Hepatocyte (in vitro differentiated cells): ENCODE results near the gene NVL. TPM values are rescaled to one million over a fixed set of nuclear protein-coding genes. Genes with fewer than 3 reads are reported as not detected.

ENCODE experiments used
- DNase-seq: peaks from one replicate; pipeline ENCODE4 v3.0.0-alpha.2; 2016; ENCODE audit warnings: low spot score
- H2AFZ ChIP-seq: fragments of 200-600 bp; sonication (generic); 2 replicates; pipeline ENCODE4 v1.6.0; 2016; ENCODE audit warnings: antibody characterized with exemption, mild to moderate bottlenecking
- H3K27ac ChIP-seq: fragments of 200-600 bp; sonication (generic); 2 replicates; pipeline ENCODE4 v1.5.1; 2016; ENCODE audit warnings: mild to moderate bottlenecking
- H3K27me3 ChIP-seq: fragments of 200-600 bp; sonication (generic); 2 replicates; pipeline ENCODE4 v1.6.1; 2016
- H3K36me3 ChIP-seq: fragments of 200-600 bp; sonication (generic); replicated peaks from 2 replicates; pipeline ENCODE4 v1.5.1; 2016; ENCODE audit warnings: low read depth; ENCODE audit not compliant: insufficient read depth
- H3K4me1 ChIP-seq: fragments of 200-600 bp; sonication (generic); 2 replicates; pipeline ENCODE4 v1.5.1; 2016; ENCODE audit warnings: mild to moderate bottlenecking, moderate library complexity; ENCODE audit not compliant: insufficient read depth
- H3K4me2 ChIP-seq: fragments of 200-600 bp; sonication (generic); 2 replicates; pipeline ENCODE4 v1.6.0; 2016
- H3K4me3 ChIP-seq: fragments of 200-600 bp; sonication (generic); 2 replicates; pipeline ENCODE4 v1.5.1; 2016; ENCODE audit warnings: mild to moderate bottlenecking
- H3K79me2 ChIP-seq: fragments of 200-600 bp; sonication (generic); 2 replicates; pipeline ENCODE4 v1.6.0; 2017; ENCODE audit warnings: mild to moderate bottlenecking
- H3K9me2 ChIP-seq: fragments of 200-600 bp; sonication (generic); replicated peaks from 2 replicates; pipeline ENCODE4 v1.6.0; 2017; ENCODE audit warnings: mild to moderate bottlenecking; ENCODE audit not compliant: insufficient read depth
- H3K9me3 ChIP-seq: fragments of 200-600 bp; sonication (generic); 2 replicates; pipeline ENCODE4 v1.5.1; 2016; ENCODE audit warnings: low read depth, mild to moderate bottlenecking
- H4K20me1 ChIP-seq: fragments of 200-600 bp; sonication (generic); 2 replicates; pipeline ENCODE4 v1.6.0; 2016; ENCODE audit warnings: mild to moderate bottlenecking; ENCODE audit not compliant: insufficient read depth, poor library complexity, severe bottlenecking
- EZH2 ChIP-seq: fragments of 200-600 bp; sonication (generic); IDR thresholded peaks from 2 replicates; pipeline ENCODE4 v1.6.1; 2016; ENCODE audit warnings: antibody characterized with exemption, mild to moderate bottlenecking, borderline replicate concordance
- EZH2phosphoT487 ChIP-seq: fragments of 200-600 bp; sonication (generic); IDR thresholded peaks from one replicate; pipeline ENCODE4 v1.6.1; 2018; ENCODE audit warnings: antibody characterized with exemption, mild to moderate bottlenecking, low read depth, moderate library complexity; ENCODE audit not compliant: unreplicated experiment, severe bottlenecking
- WGBS: methylation state at CpG from one replicate; pipeline ENCODE4 v1.1.6; 2016; ENCODE audit warnings: low lambda C conversion rate; ENCODE audit errors: missing lambda C conversion rate; 5-methylcytosine and 5-hydroxymethylcytosine counted together
- polyA plus RNA-seq: library from polyadenylated mRNA; unstranded; fragments of >200 nt; fragmentation: Nextera tagmentation; extraction: Ambion mirVana; gene quantifications from 2 replicates; pipeline ENCODE4 v1.2.1, GENCODE V29; 2016
- total RNA-seq: library from RNA; depleted of rRNA; stranded (reverse); fragments of >200 nt; gene quantifications from 2 replicates; pipeline ENCODE4 v1.2.3, GENCODE V29; 2014
- TF ChIP-seq, protein P1 (sequence below): fragments of 200-600 bp; sonication (generic); IDR thresholded peaks from 2 replicates; pipeline ENCODE4 v1.5.1; 2016; ENCODE audit warnings: antibody characterized with exemption, mild to moderate bottlenecking; ENCODE audit not compliant: poor library complexity

The NVL gene
- total and polyA plus RNA-seq, 2 experiments from 2014 or later: 15.9 to 34.7 TPM

DNA sequence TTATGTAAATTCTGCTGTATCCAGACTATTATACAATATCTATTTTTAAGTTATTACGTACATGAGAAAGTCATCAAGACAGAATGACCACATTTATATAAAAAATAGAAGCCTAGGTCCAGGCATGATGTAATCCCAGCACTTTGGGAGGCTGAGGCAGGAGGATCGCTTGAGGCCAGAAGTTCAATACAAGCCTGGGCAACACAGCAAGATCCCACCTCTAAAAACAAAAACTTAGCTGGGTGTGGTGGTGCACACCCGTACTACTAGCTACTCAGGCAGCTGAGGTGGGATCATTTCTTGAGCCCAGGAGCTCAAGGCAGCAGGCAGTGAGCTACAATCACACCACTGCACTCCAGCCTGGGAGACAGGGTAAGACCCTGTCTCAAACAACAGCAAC lies 58.9 kb downstream of the NVL start:
- no peak for DNase-seq
- Histone ChIP-seq H3K9me3 (no peaks in the 10 kb centered on the region), H3K4me3 (no peak overlapping the region), H3K27me3 (no peaks in the 10 kb centered on the region), H4K20me1 (no peaks in the 10 kb centered on the region), H3K36me3 (no peaks in the 10 kb centered on the region), H3K9me2 (no peaks in the 10 kb centered on the region), H3K27ac (no peak overlapping the region), H2AFZ (no peak overlapping the region), H3K4me2 (no peak overlapping the region), H3K79me2 (no peaks in the 10 kb centered on the region), H3K4me1 (no peaks in the 10 kb centered on the region)
- 99% methylated on average over 3 of the region's 3 CpGs for WGBS
- TF ChIP-seq EZH2phosphoT487 (no peak), EZH2 (no peak)
- TF ChIP-seq, protein P1, sequence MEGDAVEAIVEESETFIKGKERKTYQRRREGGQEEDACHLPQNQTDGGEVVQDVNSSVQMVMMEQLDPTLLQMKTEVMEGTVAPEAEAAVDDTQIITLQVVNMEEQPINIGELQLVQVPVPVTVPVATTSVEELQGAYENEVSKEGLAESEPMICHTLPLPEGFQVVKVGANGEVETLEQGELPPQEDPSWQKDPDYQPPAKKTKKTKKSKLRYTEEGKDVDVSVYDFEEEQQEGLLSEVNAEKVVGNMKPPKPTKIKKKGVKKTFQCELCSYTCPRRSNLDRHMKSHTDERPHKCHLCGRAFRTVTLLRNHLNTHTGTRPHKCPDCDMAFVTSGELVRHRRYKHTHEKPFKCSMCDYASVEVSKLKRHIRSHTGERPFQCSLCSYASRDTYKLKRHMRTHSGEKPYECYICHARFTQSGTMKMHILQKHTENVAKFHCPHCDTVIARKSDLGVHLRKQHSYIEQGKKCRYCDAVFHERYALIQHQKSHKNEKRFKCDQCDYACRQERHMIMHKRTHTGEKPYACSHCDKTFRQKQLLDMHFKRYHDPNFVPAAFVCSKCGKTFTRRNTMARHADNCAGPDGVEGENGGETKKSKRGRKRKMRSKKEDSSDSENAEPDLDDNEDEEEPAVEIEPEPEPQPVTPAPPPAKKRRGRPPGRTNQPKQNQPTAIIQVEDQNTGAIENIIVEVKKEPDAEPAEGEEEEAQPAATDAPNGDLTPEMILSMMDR: no peak

DNA sequence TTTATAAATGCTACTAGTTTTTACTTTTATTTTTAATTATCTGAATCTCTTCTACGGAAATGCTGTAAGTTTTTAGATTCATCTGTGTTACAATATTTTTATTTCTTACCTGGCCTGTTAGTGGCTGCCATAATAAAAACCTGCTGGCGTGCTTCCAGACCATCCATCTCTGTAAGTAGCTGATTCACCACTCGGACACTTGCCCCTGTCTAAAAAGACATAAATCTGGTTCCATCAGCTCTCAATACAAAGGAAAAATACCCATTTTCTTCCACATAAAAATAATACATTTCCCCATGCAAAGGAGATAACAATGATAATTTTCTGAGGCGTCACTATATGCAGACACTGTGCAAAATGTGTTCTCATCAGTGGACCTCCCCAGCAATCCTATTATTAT lies 62.0 kb downstream of the NVL start:
- Histone ChIP-seq H2AFZ (no peak overlapping the region), H3K27me3 (no peaks in the 10 kb centered on the region), H3K4me2 (no peak overlapping the region), H3K79me2 (no peaks in the 10 kb centered on the region), H3K9me3 (no peaks in the 10 kb centered on the region), H3K27ac (no peak overlapping the region), H4K20me1 (no peaks in the 10 kb centered on the region), H3K36me3 (no peaks in the 10 kb centered on the region), H3K9me2 (no peaks in the 10 kb centered on the region), H3K4me3 (no peak overlapping the region), H3K4me1 (no peaks in the 10 kb centered on the region)
- 94% methylated on average over 4 of the region's 4 CpGs for WGBS
- DNase-seq: no peak
- TF ChIP-seq EZH2 (no peak), EZH2phosphoT487 (no peak)
- TF ChIP-seq, protein P1: no peak

DNA sequence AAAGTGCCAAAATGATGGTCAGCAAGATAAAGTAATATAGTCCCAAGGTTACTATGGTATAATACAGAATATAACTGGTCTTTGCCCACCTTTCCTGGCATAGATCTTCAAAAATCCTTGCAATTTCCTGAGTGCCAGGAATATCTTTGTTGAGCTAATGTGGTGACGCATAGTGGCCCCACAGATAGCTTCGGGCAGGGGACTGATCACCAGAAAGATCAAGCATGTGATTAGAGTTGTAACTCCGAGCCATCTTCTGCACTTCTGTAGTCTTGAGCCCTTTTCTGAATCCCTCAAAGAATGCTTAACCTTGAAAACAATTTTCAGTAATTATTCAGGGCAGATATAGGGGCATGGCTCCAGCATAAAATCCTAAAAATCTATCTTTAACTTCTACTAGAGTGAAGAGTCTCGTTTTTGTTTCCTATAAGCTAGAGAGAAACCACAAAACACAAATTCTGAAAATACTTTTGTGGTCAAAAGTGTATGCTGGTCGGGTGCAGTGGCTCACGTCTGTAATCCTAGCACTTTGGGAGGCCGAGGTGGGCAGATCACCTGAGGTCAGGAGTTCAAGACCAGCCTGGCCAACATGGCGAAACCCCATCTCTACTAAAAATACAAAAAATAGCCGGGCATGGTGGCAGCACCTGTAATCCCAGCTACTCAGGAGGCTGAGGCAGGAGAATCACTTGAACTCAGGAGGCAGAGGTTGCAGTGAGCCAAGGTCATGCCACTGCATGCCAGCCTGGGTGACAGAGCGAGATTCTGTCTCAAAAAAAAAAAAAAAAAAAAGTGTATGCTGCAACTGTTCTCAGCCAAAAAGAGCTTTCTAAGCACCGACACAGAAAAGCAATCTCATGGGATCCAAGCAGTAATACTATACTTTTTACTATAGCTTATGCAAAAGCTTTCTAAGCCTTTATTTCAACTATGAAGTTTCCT lies 62.8 kb downstream of the NVL start:
- no peaks in the 10 kb centered on the region for H3K27me3 ChIP-seq
- H3K27ac ChIP-seq: no peak overlapping the region
- H3K79me2 ChIP-seq: no peaks in the 10 kb centered on the region
- 93% methylated on average over 11 of the region's 11 CpGs for WGBS
- no peaks in the 10 kb centered on the region for H3K9me3 ChIP-seq
- no peak for TF ChIP-seq EZH2
- no peak overlapping the region for H3K4me2 ChIP-seq
- no peaks in the 10 kb centered on the region for H3K9me2 ChIP-seq
- DNase-seq: no peak
- no peak overlapping the region for H3K4me3 ChIP-seq
- no peaks in the 10 kb centered on the region for H3K36me3 ChIP-seq
- no peaks in the 10 kb centered on the region for H3K4me1 ChIP-seq
- H2AFZ ChIP-seq: no peak overlapping the region
- no peaks in the 10 kb centered on the region for H4K20me1 ChIP-seq

GRCh38 chr1:224266105-224266914 lies 63.7 kb downstream of the NVL start:
- no peaks in the 10 kb centered on the region for H3K27me3 ChIP-seq
- H3K9me2 ChIP-seq: no peaks in the 10 kb centered on the region
- H2AFZ ChIP-seq: no peak overlapping the region
- WGBS: 84% methylated on average over 3 of the region's 3 CpGs
- no peak overlapping the region for H3K4me3 ChIP-seq
- H3K79me2 ChIP-seq: no peaks in the 10 kb centered on the region
- H3K4me2 ChIP-seq: no peak overlapping the region
- DNase-seq: no peak
- no peaks in the 10 kb centered on the region for H3K4me1 ChIP-seq
- no peaks in the 10 kb centered on the region for H3K9me3 ChIP-seq
- no peaks in the 10 kb centered on the region for H3K36me3 ChIP-seq
- no peak overlapping the region for H3K27ac ChIP-seq
- no peak for TF ChIP-seq EZH2phosphoT487
- no peak for TF ChIP-seq EZH2
- TF ChIP-seq, protein P1: no peak
- no peaks in the 10 kb centered on the region for H4K20me1 ChIP-seq
